Measurements from ENCODE around the gene ARHGAP20. TPM values are rescaled to one million over a fixed set of nuclear protein-coding genes. Genes with fewer than 3 reads are reported as not detected.

The ARHGAP20 gene
- polyA plus RNA-seq, 3 donors from 2014 or later: not detected

DNA sequence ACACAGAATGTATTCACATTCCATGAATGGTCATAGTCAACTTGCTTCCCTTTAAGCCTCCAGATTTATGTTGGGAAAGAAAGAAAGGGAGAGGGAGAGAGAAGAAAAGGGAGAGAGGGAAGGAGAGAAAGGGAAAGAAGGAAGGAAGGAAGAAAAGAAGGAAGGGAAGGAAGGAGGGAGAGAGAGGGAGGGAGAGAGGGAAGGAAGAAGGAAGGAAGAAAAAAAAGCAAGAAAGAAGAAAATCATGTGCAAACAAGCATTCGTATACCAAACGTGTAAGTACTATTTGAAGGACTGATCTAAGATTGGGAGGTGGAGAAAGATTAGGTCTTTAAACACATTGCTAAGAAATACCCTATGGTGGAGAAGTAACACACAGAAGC lies 23.9 kb upstream of the ARHGAP20 start:
- Mint-ChIP-seq H3K36me3 (no peaks in the 10 kb centered on the region), H3K9me3 (peaks cover 0 to 5% (median 0%) of the 10 kb centered on the region in 6 donors), H3K27ac (no peak overlapping the region), H3K4me3 (no peak overlapping the region), H3K4me1 (no peaks in the 10 kb centered on the region), H3K27me3 (ENCODE audit: low read depth in 3 of 3) (peaks cover 2 to 3% (median 2%) of the 10 kb centered on the region in 3 donors)
- DNase-seq: no peak

- no peak overlapping the region for H3K4me3 Mint-ChIP-seq
- no peaks in the 10 kb centered on the region for H3K36me3 Mint-ChIP-seq
- no peak for DNase-seq
- H3K27me3 Mint-ChIP-seq (ENCODE audit: low read depth in 3 of 3): peaks cover 2 to 3% (median 2%) of the 10 kb centered on the region in 3 donors
- H3K4me1 Mint-ChIP-seq: no peaks in the 10 kb centered on the region
- H3K9me3 Mint-ChIP-seq: peaks cover 0 to 5% (median 0%) of the 10 kb centered on the region in 6 donors
- no peak overlapping the region for H3K27ac Mint-ChIP-seq
Measured at GRCh38 chr11:110735455-110736170, 23.4 kb upstream of the ARHGAP20 start.

GRCh38 chr11:110734790-110735189 lies 22.6 kb upstream of the ARHGAP20 start:
- Mint-ChIP-seq H3K27ac (no peak overlapping the region), H3K4me3 (no peak overlapping the region), H3K27me3 (ENCODE audit: low read depth in 3 of 3) (peaks cover 2 to 3% (median 2%) of the 10 kb centered on the region in 3 donors), H3K36me3 (no peaks in the 10 kb centered on the region), H3K9me3 (peaks cover 0 to 5% (median 0%) of the 10 kb centered on the region in 6 donors), H3K4me1 (no peaks in the 10 kb centered on the region)
- no peak for DNase-seq

GRCh38 chr11:110730773-110731172 lies 18.5 kb upstream of the ARHGAP20 start:
- Mint-ChIP-seq H3K9me3 (peaks cover 0 to 7% (median 2%) of the 10 kb centered on the region in 6 donors), H3K4me1 (no peaks in the 10 kb centered on the region), H3K27ac (no peak overlapping the region), H3K36me3 (no peaks in the 10 kb centered on the region), H3K4me3 (no peak overlapping the region), H3K27me3 (ENCODE audit: low read depth in 3 of 3) (peaks cover 3 to 5% (median 4%) of the 10 kb centered on the region in 3 donors)
- no peak for DNase-seq

GRCh38 chr11:110728883-110729282 lies 16.6 kb upstream of the ARHGAP20 start:
- peaks cover 0 to 7% (median 2%) of the 10 kb centered on the region in 6 donors for H3K9me3 Mint-ChIP-seq
- H3K36me3 Mint-ChIP-seq: no peaks in the 10 kb centered on the region
- no peak overlapping the region for H3K4me3 Mint-ChIP-seq
- no peak for DNase-seq
- no peaks in the 10 kb centered on the region for H3K4me1 Mint-ChIP-seq
- peaks cover 3 to 5% (median 4%) of the 10 kb centered on the region in 3 donors for H3K27me3 Mint-ChIP-seq (ENCODE audit: low read depth in 3 of 3)
- H3K27ac Mint-ChIP-seq: no peak overlapping the region

DNA sequence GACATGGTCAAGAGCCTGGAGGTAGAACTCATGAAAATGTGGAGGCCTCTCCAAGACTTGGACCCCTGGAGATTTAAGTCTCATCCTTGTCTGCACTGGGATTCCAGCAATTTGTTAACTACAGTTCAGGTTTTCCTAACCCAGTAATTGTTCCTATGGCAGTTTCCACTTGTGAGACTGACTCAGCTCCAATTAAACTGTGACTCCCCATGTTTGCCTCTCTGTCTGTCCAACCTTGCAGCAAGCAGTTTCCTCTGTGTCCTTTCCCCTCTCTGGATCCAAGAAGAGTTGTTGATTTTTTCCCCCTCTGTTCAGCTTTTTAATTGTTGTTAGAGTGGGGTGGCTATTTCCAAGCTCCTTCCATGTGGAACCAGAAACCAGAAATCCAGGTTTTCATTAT lies 16.2 kb upstream of the ARHGAP20 start:
- Mint-ChIP-seq H3K4me3 (no peak overlapping the region), H3K27ac (no peak overlapping the region), H3K4me1 (no peaks in the 10 kb centered on the region), H3K36me3 (no peaks in the 10 kb centered on the region), H3K27me3 (ENCODE audit: low read depth in 3 of 3) (peaks cover 3 to 5% (median 4%) of the 10 kb centered on the region in 3 donors), H3K9me3 (peaks cover 0 to 7% (median 2%) of the 10 kb centered on the region in 6 donors)
- DNase-seq: no peak

DNA sequence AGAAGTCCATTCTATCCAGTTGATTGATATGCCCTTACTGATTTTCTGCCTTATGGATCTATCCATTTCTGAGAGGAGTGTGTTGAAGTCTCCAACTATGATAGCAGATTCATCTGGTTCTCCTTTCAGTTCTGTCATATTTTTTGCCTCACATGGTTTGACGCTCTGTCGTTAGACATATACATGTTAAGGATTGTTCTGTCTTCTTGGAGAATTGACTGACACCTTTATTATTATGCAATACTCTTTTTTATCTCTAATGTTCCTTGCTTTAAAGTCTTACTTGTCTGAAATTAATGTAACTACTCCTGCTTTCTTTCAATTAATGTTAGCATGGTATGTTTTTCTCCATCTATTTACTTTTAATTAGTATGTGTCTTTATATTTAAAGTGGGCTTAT lies 12.1 kb upstream of the ARHGAP20 start:
- Mint-ChIP-seq H3K36me3 (no peaks in the 10 kb centered on the region), H3K27me3 (ENCODE audit: low read depth in 3 of 3) (peaks cover 1 to 3% (median 3%) of the 10 kb centered on the region in 3 donors), H3K4me1 (no peaks in the 10 kb centered on the region), H3K9me3 (peaks cover 0 to 7% (median 2%) of the 10 kb centered on the region in 6 donors), H3K27ac (no peak overlapping the region), H3K4me3 (no peak overlapping the region)
- DNase-seq: no peak

DNA sequence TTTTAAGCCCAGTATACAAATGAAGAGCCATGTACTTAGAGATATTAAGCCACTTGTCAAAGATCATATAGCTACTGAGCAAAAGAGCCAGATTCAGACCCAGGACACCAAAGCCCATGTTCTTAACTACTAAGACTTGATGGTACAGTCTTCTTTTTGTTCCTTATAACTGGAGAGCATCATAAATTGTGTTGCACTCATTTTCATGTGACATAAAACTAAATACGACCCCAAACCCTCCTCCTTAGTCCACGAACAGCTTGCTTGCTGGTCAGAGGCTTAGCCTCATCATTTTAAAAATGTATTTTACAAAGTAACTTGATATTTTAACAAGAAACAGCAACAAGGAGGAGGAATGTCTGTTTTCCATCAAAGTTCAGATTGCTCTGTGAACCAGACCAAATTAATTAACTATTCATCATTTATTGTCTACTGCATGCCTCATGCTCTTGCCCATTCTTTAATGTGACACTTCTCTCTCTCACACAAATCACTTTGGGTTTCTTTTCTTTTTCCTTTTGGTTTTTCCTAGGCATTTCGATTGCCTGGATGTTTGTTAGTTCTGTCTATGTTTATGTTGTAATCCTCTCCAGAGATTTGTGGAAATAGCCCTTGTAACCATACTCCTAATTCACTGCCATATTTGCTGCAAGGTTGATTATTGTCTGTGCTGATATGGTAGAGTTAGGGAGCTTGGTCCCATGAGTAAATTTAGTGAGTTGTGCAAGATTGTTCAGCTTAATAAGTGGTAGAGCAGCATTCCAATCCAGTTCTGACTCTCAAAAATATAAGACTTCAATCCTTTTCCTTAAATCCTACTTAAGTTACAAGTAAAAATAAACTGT lies 8.4 kb upstream of the ARHGAP20 start:
- Mint-ChIP-seq H3K36me3 (no peaks in the 10 kb centered on the region), H3K9me3 (peaks cover 0 to 2% (median 0%) of the 10 kb centered on the region in 6 donors), H3K27ac (no peak overlapping the region), H3K27me3 (ENCODE audit: low read depth in 3 of 3) (no peaks in the 10 kb centered on the region), H3K4me1 (no peaks in the 10 kb centered on the region), H3K4me3 (no peak overlapping the region)
- DNase-seq: no peak

- H3K27ac Mint-ChIP-seq: no peak overlapping the region
- H3K9me3 Mint-ChIP-seq: peaks cover 0 to 2% (median 0%) of the 10 kb centered on the region in 6 donors
- H3K36me3 Mint-ChIP-seq: no peaks in the 10 kb centered on the region
- H3K4me3 Mint-ChIP-seq: no peak overlapping the region
- peaks cover 10 to 11% of the 10 kb centered on the region in 2 donors for H3K4me1 Mint-ChIP-seq
- DNase-seq: no peak
- peaks cover 9 to 14% (median 10%) of the 10 kb centered on the region in 3 donors for H3K27me3 Mint-ChIP-seq (ENCODE audit: low read depth in 3 of 3)
Measured at GRCh38 chr11:110716361-110716760, 4.1 kb upstream of the ARHGAP20 start.

DNA sequence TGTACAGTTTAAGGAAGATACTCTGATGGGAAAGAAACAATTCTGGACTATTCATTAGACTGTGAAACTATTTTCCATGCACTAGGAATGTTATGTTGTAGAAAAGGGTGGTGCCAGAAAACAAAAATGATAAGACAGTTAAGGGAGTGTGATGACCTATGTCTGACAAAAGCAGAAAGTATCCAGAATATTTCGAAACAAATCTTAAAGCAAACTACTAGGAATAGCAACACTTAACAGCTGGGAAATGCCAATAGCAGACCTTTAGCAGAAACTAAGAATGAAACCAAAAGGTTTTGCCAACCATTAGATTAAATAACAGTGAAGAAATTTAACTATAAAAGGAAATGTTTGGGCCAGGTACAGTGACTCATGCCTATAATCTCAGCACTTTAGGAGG lies 3.3 kb upstream of the ARHGAP20 start:
- Mint-ChIP-seq H3K36me3 (peaks cover 0 to 1% (median 0%) of the 10 kb centered on the region in 3 donors), H3K4me1 (peaks cover 14 to 15% of the 10 kb centered on the region in 2 donors), H3K27ac (no peak overlapping the region), H3K27me3 (ENCODE audit: low read depth in 3 of 3) (peaks cover 11 to 17% (median 13%) of the 10 kb centered on the region in 3 donors), H3K9me3 (peaks cover 0 to 3% (median 0%) of the 10 kb centered on the region in 6 donors), H3K4me3 (no peak overlapping the region)
- no peak for DNase-seq

- H3K27me3 Mint-ChIP-seq (ENCODE audit: low read depth in 3 of 3): peaks cover 17 to 28% (median 17%) of the 10 kb centered on the region in 3 donors
- H3K9me3 Mint-ChIP-seq: peaks cover 0 to 6% (median 0%) of the 10 kb centered on the region in 6 donors
- DNase-seq: no peak
- H3K4me1 Mint-ChIP-seq: peaks cover 15 to 18% of the 10 kb centered on the region in 2 donors
- H3K4me3 Mint-ChIP-seq: peak overlapping the region; percentile 36 to 66 (median 56)
- peaks cover 0 to 6% (median 0%) of the 10 kb centered on the region in 3 donors for H3K36me3 Mint-ChIP-seq
- H3K27ac Mint-ChIP-seq: no peak overlapping the region
Measured at GRCh38 chr11:110713449-110713776, 1.2 kb upstream of the ARHGAP20 start.

DNA sequence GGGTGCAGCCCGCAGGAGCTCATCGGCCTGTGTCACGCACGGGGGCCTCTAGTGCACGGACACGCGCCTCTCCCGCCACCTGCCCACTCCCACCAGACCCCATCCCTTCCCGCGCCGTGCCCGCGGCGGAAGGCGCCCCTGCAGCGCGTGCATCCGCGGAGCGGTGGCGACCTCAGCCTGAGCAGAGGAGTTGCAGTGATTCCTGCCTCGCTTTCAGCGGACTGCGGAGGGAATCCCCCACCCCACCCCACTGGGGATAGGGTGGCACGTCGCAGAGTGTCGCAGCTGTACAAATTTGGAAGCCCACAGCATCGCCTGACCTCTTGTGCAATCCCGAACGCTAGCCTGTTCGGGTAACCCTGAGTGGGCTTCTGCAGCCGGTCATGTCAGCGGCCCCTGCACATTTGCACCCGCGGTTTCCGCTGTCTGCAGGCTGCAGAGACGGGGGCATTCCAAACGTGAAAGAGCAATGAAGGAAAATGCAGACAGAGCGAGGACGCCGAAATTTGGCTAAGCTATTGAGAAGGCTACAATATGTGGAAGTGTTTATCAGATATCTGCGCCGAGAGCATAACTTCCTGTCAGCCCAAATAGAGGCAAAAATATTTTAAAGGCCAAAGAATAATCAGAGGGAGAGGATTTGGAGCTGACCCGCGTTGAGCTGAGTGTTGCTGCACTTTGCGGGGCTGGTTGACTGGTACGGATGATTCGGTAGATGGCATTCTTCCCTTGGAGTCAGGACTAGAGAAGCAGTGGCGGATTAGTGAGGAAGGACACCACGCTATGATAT lies 617 bp upstream of the ARHGAP20 start:
- Mint-ChIP-seq H3K27ac (no peak overlapping the region), H3K4me1 (peaks cover 15 to 18% of the 10 kb centered on the region in 2 donors), H3K36me3 (peaks cover 0 to 6% (median 0%) of the 10 kb centered on the region in 3 donors), H3K9me3 (peaks cover 0 to 12% (median 0%) of the 10 kb centered on the region in 6 donors), H3K27me3 (ENCODE audit: low read depth in 3 of 3) (peaks cover 17 to 28% (median 19%) of the 10 kb centered on the region in 3 donors), H3K4me3 (peak overlapping the region; percentile 7 to 66 (median 56))
- peak in 2 of 3 donors; percentile 1 to 3 for DNase-seq

DNA sequence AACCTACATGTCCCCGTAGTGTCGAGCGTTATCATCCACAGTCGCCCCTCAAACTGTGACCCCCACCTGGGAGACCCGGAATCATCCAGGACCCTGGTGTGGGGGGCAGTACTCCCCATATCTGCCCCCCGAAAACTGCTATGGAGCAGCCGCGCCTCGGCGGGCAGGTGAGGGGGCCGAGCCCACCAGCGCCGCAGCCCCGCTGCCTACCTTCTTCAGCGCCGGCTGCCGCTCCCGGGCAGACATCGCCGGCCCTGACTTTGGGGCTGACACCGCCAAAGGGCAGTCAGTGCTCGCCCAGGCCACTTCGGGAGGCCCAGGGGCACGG lies 825 bp downstream of the ARHGAP20 start:
- Mint-ChIP-seq H3K27me3 (ENCODE audit: low read depth in 3 of 3) (peaks cover 17 to 28% (median 19%) of the 10 kb centered on the region in 3 donors), H3K36me3 (peaks cover 0 to 6% (median 0%) of the 10 kb centered on the region in 3 donors), H3K4me3 (peak overlapping the region in 4 of 5 donors; percentile 62 to 80 (median 71)), H3K9me3 (peaks cover 0 to 14% (median 0%) of the 10 kb centered on the region in 6 donors), H3K27ac (no peak overlapping the region), H3K4me1 (peaks cover 15 to 18% of the 10 kb centered on the region in 2 donors)
- peak in 1 of 3 donors; percentile 0 for DNase-seq
